ENCODE results near the gene GPER1. TPM values are rescaled to one million over a fixed set of nuclear protein-coding genes. Genes with fewer than 3 reads are reported as not detected.
"Not testable (repeated sequence)": the region's sequence is repeated elsewhere in the genome, so short reads cannot be mapped to it uniquely, and the experiment has no call there.

GPER1 gene
- total RNA-seq, 4 donors from 2014 or later: 1.1 to 4.5 (median 3.1) TPM

- no peak for TF ChIP-seq CTCF (IDR thresholded peaks at IDR 0.05)
- TF ChIP-seq POLR2A (IDR thresholded peaks at IDR 0.05): no peak
- 94% methylated on average over 41 to 42 of the region's 42 CpGs for WGBS, 2 donors
- intact Hi-C loops (cut with DNase I; ENCODE audit: low total_unique reads): no loop called here
- no peak overlapping the region for H3K4me3 ChIP-seq (ENCODE audit: low read depth, poor library complexity, severe bottlenecking)
- DNase-seq (ENCODE audit: low spot score in 2 of 2): no peak
These were observed 17.3 kb upstream of the GPER1 start for GRCh38 chr7:1070544-1071011.

- no peak for TF ChIP-seq POLR2A (IDR thresholded peaks at IDR 0.05)
- no peak for TF ChIP-seq CTCF (IDR thresholded peaks at IDR 0.05)
- no peak overlapping the region for H3K4me3 ChIP-seq (ENCODE audit: low read depth, poor library complexity, severe bottlenecking)
- DNase-seq (ENCODE audit: low spot score in 2 of 2): no peak
- intact Hi-C loops (cut with DNase I; ENCODE audit: low total_unique reads): no loop called here
- 92 to 95% methylated on average over 13 to 15 of the region's 19 CpGs for WGBS, 2 donors
These were observed 16.1 kb upstream of the GPER1 start for GRCh38 chr7:1071731-1072254.

GRCh38 chr7:1073142-1073977, 14.6 kb upstream of the GPER1 start:
- no peak overlapping the region for H3K4me3 ChIP-seq (ENCODE audit: low read depth, poor library complexity, severe bottlenecking)
- WGBS, 2 donors: 83 to 84% methylated on average over 41 to 50 of the region's 61 CpGs
- DNase-seq (ENCODE audit: low spot score in 2 of 2): no peak
- no peak for TF ChIP-seq CTCF (IDR thresholded peaks at IDR 0.05)
- no peak for TF ChIP-seq POLR2A (IDR thresholded peaks at IDR 0.05)
- intact Hi-C loops (cut with DNase I; ENCODE audit: low total_unique reads): no loop called here

- H3K4me3 ChIP-seq (ENCODE audit: low read depth, poor library complexity, severe bottlenecking); DNase-seq (ENCODE audit: low spot score in 2 of 2); intact Hi-C loops (cut with DNase I; ENCODE audit: low total_unique reads): not testable (repeated sequence)
- 90 to 95% methylated on average over 7 to 11 of the region's 43 CpGs for WGBS, 2 donors
These were observed 13.9 kb upstream of the GPER1 start for GRCh38 chr7:1074018-1074417.

GRCh38 chr7:1074593-1075431, 13.1 kb upstream of the GPER1 start:
- WGBS, 2 donors: 87 to 89% methylated on average over 29 to 30 of the region's 30 CpGs
- no peak overlapping the region for H3K4me3 ChIP-seq (ENCODE audit: low read depth, poor library complexity, severe bottlenecking)
- no peak for TF ChIP-seq CTCF (IDR thresholded peaks at IDR 0.05)
- TF ChIP-seq POLR2A (IDR thresholded peaks at IDR 0.05): no peak
- intact Hi-C loops (cut with DNase I; ENCODE audit: low total_unique reads): no loop called here
- no peak for DNase-seq (ENCODE audit: low spot score in 2 of 2)

Data from lower leg skin (tissue), 4 donors.